HepG2 (cell line): ENCODE measurements around the gene OR5V1. TPM values are rescaled to one million over a fixed set of nuclear protein-coding genes. Genes with fewer than 3 reads are reported as not detected.

Source experiments
- ATAC-seq: fragments of 200-7000 bp; cut with Tn5 transposase; 3 replicates; pipeline ENCODE4 v1.9.1; 2020; ENCODE audit warnings: mild to moderate bottlenecking, moderate library complexity
- BruUV-seq: library from RNA; stranded (reverse); fragments of 400-500 nt; replicated peaks from 2 replicates; lab custom pipeline; 2021; lab: Mats Ljungman, UMichigan
- CTCF ChIA-PET: fragments of 300-600 bp; formaldehyde crosslinking; extraction: SDS; loops from one replicate; lab custom pipeline; 2021; ENCODE audit warnings: low total read pairs, inconsistent platforms, low intra/inter-chr PET ratio; lab: Yijun Ruan, JAX
- POLR2A ChIA-PET: fragments of 350-600 bp; sonication (Branson Sonifier 250); formaldehyde crosslinking; loops from one replicate; lab custom pipeline; 2020; ENCODE audit warnings: antibody characterized with exemption, inconsistent platforms; lab: Yijun Ruan, JAX
- DNase-seq: peaks from one replicate; pipeline ENCODE4 v3.0.0-alpha.2; 2015; ENCODE audit warnings: low spot score
- FAIRE-seq: peaks from 3 replicates; lab custom pipeline; 2011; peaks lifted over from hg19 to GRCh38; lab: Jason Lieb, UNC
- H2AFZ ChIP-seq: one replicate; pipeline ENCODE4 v1.6.1; 2011; ENCODE audit warnings: low read length, inconsistent platforms
- H3K27ac ChIP-seq: fragments of 300-600 bp; 3 replicates; pipeline ENCODE4 v1.8.0; 2011; ENCODE audit warnings: mixed run types, mild to moderate bottlenecking, mixed read lengths, low read length, inconsistent platforms; ENCODE audit not compliant: insufficient read depth; ENCODE audit errors: extremely low read length
- H3K27me3 ChIP-seq, 2 experiments: fragments of 200-600 bp in 1 of 2; 2 replicates in 1 of 2; 3 replicates in 1 of 2; pipeline versions ENCODE4 v1.6.0 to v1.8.0; 2011; ENCODE audit warnings: low read length in 2 of 2, mild to moderate bottlenecking in 2 of 2, moderate library complexity in 2 of 2, inconsistent platforms in 1 of 2; ENCODE audit not compliant: insufficient read depth in 2 of 2, control insufficient read depth in 1 of 2
- H3K36me3 ChIP-seq, 2 experiments: fragments of 200-600 bp in 1 of 2; replicated peaks in 1 of 2; 2 replicates in 1 of 2; 3 replicates in 1 of 2; pipeline versions ENCODE4 v1.5.1 to v1.8.0; 2011; ENCODE audit warnings: low read length in 2 of 2, inconsistent platforms in 1 of 2; ENCODE audit not compliant: insufficient read depth in 2 of 2, control insufficient read depth in 1 of 2
- H3K4me1 ChIP-seq: 2 replicates; pipeline ENCODE4 v1.5.1; 2012; ENCODE audit warnings: low read length, inconsistent platforms; ENCODE audit not compliant: insufficient read depth
- H3K4me2 ChIP-seq: 2 replicates; pipeline ENCODE4 v1.6.0; 2011; ENCODE audit warnings: low read depth, low read length, inconsistent platforms
- H3K4me3 ChIP-seq, 3 experiments: fragments of 200-600 bp in 1 of 3; sonication (generic), shearing (Covaris generic) in 1 of 3; replicated peaks in 1 of 3; 2 replicates each; pipeline ENCODE4 v1.5.1; 2011 to 2016; ENCODE audit warnings: low read length in 3 of 3, inconsistent platforms in 2 of 3, low read depth in 2 of 3, mild to moderate bottlenecking in 2 of 3, control low read depth in 1 of 3, mixed read lengths in 1 of 3; ENCODE audit not compliant: insufficient read depth in 1 of 3
- H3K79me2 ChIP-seq: one replicate; pipeline ENCODE4 v1.6.1; 2011; ENCODE audit warnings: low read length, inconsistent platforms; ENCODE audit not compliant: insufficient read depth
- H3K9ac ChIP-seq: 2 replicates; pipeline ENCODE4 v1.6.0; 2011; ENCODE audit warnings: mild to moderate bottlenecking, low read depth, low read length, inconsistent platforms; ENCODE audit not compliant: insufficient read depth
- H3K9me3 ChIP-seq: 2 replicates; pipeline ENCODE4 v1.5.1; 2012; ENCODE audit warnings: mild to moderate bottlenecking, low read length
- H4K20me1 ChIP-seq: 2 replicates; pipeline ENCODE4 v1.6.0; 2011; ENCODE audit warnings: inconsistent platforms, mild to moderate bottlenecking, low read length, moderate library complexity; ENCODE audit not compliant: insufficient read depth
- ATF7 ChIP-seq, 2 experiments: fragments of 450-650 bp in 1 of 2; sonication (generic) in 1 of 2; formaldehyde crosslinking in 1 of 2; IDR thresholded peaks; 2 replicates each; pipeline versions ENCODE4 v1.4.0 to v1.6.1; 2016 to 2020; ENCODE audit warnings: antibody characterized with exemption in 1 of 2, mild to moderate bottlenecking in 1 of 2, missing genetic modification reagents in 1 of 2
- DNMT1 ChIP-seq: sonication (generic); formaldehyde crosslinking; IDR thresholded peaks from 2 replicates; pipeline ENCODE4 v1.5.1; 2020; ENCODE audit warnings: mild to moderate bottlenecking, missing genetic modification reagents
- NAIF1 ChIP-seq: sonication (generic); formaldehyde crosslinking; IDR thresholded peaks from 2 replicates; pipeline ENCODE4 v1.5.0; 2020; ENCODE audit warnings: mild to moderate bottlenecking, missing genetic modification reagents, borderline replicate concordance
- ZBTB3 ChIP-seq: sonication (generic); formaldehyde crosslinking; IDR thresholded peaks from 2 replicates; pipeline ENCODE4 v1.4.0; 2020; ENCODE audit warnings: low read depth, mild to moderate bottlenecking, moderate library complexity, missing genetic modification reagents, borderline replicate concordance
- ZFY ChIP-seq: sonication (generic); formaldehyde crosslinking; IDR thresholded peaks from 2 replicates; pipeline ENCODE4 v1.4.0; 2020; ENCODE audit warnings: missing genetic modification reagents
- ZNF484 ChIP-seq: sonication (generic); formaldehyde crosslinking; IDR thresholded peaks from 2 replicates; pipeline ENCODE4 v1.5.1; 2020; ENCODE audit warnings: mild to moderate bottlenecking, low read depth, missing genetic modification reagents, borderline replicate concordance
- WGBS: methylation state at CpG from one replicate; pipeline ENCODE4 v1.1.6; 2017; ENCODE audit warnings: low lambda C conversion rate; 5-methylcytosine and 5-hydroxymethylcytosine counted together
- in situ Hi-C: cut with HindIII; loops from 2 replicates; pipeline ENCODE4 v1.10.0; 2017; ENCODE audit warnings: low pct_unique_long_range_greater_than_20kb; ENCODE audit not compliant: extremely low pct_ligation_motif_present
- intact Hi-C: fragments of 100-400 bp; cut with micrococcal nuclease; formaldehyde crosslinking; loops from one replicate; pipeline ENCODE4 v1.10.0; 2022; ENCODE audit not compliant: unreplicated experiment
- polyA plus RNA-seq, 8 experiments: library from polyadenylated mRNA; depleted of rRNA in 3 of 8; stranded (reverse) in 7 of 8; unstranded in 1 of 8; fragments of >200 nt; fragmentation: Illumina TruSeq in 4 of 8; extraction: Trizol in 4 of 8; gene quantifications; 2 replicates each; pipeline versions ENCODE4 v1.2.1 to v1.2.3, GENCODE V29; 2011 to 2016; ENCODE audit warnings: low read depth in 4 of 8, missing spikeins in 1 of 8, mixed read lengths in 1 of 8; ENCODE audit not compliant: insufficient read depth in 1 of 8
- total RNA-seq, 5 experiments: library from RNA; depleted of rRNA; stranded (reverse); fragments of >200 nt; fragmentation: Illumina TruSeq; extraction: Trizol; gene quantifications; 2 replicates each; pipeline ENCODE4 v1.2.3, GENCODE V29; 2016; ENCODE audit warnings: low read depth in 1 of 5
- TF ChIP-seq, protein P1 (sequence below): sonication (generic); formaldehyde crosslinking; IDR thresholded peaks from 2 replicates; pipeline ENCODE4 v1.5.0; 2020; ENCODE audit warnings: mild to moderate bottlenecking, missing genetic modification reagents
- TF ChIP-seq, protein P2 (sequence below): sonication (generic); formaldehyde crosslinking; IDR thresholded peaks from 2 replicates; pipeline ENCODE4 v1.5.0; 2020; ENCODE audit warnings: mild to moderate bottlenecking, missing genetic modification reagents
- TF ChIP-seq, protein P3 (sequence below): sonication (generic); formaldehyde crosslinking; IDR thresholded peaks from 2 replicates; pipeline ENCODE4 v1.5.1; 2020; ENCODE audit warnings: mild to moderate bottlenecking, missing genetic modification reagents, borderline replicate concordance

Gene OR5V1
- total and polyA plus RNA-seq, 2 of the 13 experiments (the other 11 are each of a cell fraction or from before 2014, with no cell fraction given) = not detected

DNA sequence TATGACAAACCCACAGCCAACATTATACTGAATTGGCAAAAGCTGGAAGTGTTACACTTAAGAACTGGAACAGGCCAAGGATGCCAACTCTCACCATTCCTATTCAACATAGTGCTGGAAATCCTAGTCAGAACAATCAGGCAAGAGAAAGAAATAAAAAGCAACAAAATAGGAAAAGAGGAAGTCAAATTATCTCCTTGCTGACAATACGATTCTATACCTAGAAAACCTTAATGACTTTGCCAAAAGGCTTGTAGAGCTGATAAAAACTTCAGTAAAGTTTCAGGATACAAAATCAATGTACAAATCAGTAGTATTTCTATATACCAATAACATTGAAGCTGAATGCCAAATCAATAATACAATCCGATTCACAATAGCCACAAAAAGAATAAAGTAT lies 32.4 kb downstream of the OR5V1 start:
- no peaks in the 10 kb centered on the region for H3K4me1 ChIP-seq
- ATAC-seq (no peak), FAIRE-seq (no peak), DNase-seq (no peak)
- 2% methylated on average over 2 of the region's 2 CpGs for WGBS
- H3K9ac ChIP-seq = no peak overlapping the region
- in situ Hi-C loops = no loop called here
- H3K4me3 ChIP-seq = no peak overlapping the region
- no peaks in the 10 kb centered on the region for H3K79me2 ChIP-seq
- no peak overlapping the region for H3K27ac ChIP-seq
- no peak for TF ChIP-seq ZBTB3
- TF ChIP-seq, protein P1, sequence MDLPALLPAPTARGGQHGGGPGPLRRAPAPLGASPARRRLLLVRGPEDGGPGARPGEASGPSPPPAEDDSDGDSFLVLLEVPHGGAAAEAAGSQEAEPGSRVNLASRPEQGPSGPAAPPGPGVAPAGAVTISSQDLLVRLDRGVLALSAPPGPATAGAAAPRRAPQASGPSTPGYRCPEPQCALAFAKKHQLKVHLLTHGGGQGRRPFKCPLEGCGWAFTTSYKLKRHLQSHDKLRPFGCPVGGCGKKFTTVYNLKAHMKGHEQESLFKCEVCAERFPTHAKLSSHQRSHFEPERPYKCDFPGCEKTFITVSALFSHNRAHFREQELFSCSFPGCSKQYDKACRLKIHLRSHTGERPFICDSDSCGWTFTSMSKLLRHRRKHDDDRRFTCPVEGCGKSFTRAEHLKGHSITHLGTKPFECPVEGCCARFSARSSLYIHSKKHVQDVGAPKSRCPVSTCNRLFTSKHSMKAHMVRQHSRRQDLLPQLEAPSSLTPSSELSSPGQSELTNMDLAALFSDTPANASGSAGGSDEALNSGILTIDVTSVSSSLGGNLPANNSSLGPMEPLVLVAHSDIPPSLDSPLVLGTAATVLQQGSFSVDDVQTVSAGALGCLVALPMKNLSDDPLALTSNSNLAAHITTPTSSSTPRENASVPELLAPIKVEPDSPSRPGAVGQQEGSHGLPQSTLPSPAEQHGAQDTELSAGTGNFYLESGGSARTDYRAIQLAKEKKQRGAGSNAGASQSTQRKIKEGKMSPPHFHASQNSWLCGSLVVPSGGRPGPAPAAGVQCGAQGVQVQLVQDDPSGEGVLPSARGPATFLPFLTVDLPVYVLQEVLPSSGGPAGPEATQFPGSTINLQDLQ = no peak
- no peak for TF ChIP-seq ZNF484 (CRISPR knock-in tag)
- TF ChIP-seq, protein P2, sequence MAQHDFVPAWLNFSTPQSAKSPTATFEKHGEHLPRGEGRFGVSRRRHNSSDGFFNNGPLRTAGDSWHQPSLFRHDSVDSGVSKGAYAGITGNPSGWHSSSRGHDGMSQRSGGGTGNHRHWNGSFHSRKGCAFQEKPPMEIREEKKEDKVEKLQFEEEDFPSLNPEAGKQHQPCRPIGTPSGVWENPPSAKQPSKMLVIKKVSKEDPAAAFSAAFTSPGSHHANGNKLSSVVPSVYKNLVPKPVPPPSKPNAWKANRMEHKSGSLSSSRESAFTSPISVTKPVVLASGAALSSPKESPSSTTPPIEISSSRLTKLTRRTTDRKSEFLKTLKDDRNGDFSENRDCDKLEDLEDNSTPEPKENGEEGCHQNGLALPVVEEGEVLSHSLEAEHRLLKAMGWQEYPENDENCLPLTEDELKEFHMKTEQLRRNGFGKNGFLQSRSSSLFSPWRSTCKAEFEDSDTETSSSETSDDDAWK (CRISPR knock-in tag) = no peak
- no TSS peak for BruUV-seq
- H2AFZ ChIP-seq = no peak overlapping the region
- ChIA-PET POLR2A (no interaction called here), CTCF (no interaction called here)
- H3K9me3 ChIP-seq = no peaks in the 10 kb centered on the region
- intact Hi-C loops = no loop called here
- H3K27me3 ChIP-seq = no peaks in the 10 kb centered on the region; a peak in 1 of 5 replicates
- H4K20me1 ChIP-seq = no peaks in the 10 kb centered on the region
- H3K4me2 ChIP-seq = no peak overlapping the region
- no peaks in the 10 kb centered on the region for H3K36me3 ChIP-seq

DNA sequence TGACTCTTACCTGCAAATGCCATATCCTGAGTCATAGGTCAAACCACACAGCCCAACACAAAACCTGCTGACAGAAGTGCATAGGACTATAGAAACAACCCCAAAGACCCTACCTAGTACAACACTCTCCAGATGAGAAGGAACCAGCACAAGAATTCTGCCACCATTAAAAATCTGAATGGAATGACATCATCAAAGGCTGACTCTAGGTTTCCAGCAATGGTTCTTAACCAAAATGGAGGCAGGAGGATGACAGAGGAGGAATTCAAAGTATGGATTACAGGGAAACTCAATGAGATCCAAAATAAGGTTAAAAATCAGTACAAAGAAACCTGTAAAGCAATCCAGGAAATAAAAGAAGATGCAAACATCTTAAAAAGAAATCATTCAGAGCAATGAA lies 36.0 kb downstream of the OR5V1 start:
- Histone ChIP-seq H3K27ac (no peak overlapping the region), H3K79me2 (no peaks in the 10 kb centered on the region), H3K9ac (no peak overlapping the region), H4K20me1 (no peaks in the 10 kb centered on the region), H3K27me3 (no peaks in the 10 kb centered on the region), H3K9me3 (no peaks in the 10 kb centered on the region), H3K36me3 (no peaks in the 10 kb centered on the region), H3K4me3 (no peak overlapping the region), H2AFZ (no peak overlapping the region), H3K4me1 (no peaks in the 10 kb centered on the region), H3K4me2 (no peak overlapping the region)
- no TSS peak for BruUV-seq
- POLR2A ChIA-PET = no interaction called here
- FAIRE-seq = no peak
- intact Hi-C loops = no loop called here
- CTCF ChIA-PET = no interaction called here
- in situ Hi-C loops = no loop called here
- no peak for ATAC-seq
- no peak for DNase-seq
- TF ChIP-seq DNMT1 (no peak), ZFY (CRISPR knock-in tag) (no peak), NAIF1 (CRISPR knock-in tag) (no peak), ATF7 (IDR thresholded peaks at IDR 0.05) (peak; percentile 93), ATF7 (CRISPR knock-in tag; IDR thresholded peaks at IDR 0.05) (no peak)
- TF ChIP-seq, protein P3, sequence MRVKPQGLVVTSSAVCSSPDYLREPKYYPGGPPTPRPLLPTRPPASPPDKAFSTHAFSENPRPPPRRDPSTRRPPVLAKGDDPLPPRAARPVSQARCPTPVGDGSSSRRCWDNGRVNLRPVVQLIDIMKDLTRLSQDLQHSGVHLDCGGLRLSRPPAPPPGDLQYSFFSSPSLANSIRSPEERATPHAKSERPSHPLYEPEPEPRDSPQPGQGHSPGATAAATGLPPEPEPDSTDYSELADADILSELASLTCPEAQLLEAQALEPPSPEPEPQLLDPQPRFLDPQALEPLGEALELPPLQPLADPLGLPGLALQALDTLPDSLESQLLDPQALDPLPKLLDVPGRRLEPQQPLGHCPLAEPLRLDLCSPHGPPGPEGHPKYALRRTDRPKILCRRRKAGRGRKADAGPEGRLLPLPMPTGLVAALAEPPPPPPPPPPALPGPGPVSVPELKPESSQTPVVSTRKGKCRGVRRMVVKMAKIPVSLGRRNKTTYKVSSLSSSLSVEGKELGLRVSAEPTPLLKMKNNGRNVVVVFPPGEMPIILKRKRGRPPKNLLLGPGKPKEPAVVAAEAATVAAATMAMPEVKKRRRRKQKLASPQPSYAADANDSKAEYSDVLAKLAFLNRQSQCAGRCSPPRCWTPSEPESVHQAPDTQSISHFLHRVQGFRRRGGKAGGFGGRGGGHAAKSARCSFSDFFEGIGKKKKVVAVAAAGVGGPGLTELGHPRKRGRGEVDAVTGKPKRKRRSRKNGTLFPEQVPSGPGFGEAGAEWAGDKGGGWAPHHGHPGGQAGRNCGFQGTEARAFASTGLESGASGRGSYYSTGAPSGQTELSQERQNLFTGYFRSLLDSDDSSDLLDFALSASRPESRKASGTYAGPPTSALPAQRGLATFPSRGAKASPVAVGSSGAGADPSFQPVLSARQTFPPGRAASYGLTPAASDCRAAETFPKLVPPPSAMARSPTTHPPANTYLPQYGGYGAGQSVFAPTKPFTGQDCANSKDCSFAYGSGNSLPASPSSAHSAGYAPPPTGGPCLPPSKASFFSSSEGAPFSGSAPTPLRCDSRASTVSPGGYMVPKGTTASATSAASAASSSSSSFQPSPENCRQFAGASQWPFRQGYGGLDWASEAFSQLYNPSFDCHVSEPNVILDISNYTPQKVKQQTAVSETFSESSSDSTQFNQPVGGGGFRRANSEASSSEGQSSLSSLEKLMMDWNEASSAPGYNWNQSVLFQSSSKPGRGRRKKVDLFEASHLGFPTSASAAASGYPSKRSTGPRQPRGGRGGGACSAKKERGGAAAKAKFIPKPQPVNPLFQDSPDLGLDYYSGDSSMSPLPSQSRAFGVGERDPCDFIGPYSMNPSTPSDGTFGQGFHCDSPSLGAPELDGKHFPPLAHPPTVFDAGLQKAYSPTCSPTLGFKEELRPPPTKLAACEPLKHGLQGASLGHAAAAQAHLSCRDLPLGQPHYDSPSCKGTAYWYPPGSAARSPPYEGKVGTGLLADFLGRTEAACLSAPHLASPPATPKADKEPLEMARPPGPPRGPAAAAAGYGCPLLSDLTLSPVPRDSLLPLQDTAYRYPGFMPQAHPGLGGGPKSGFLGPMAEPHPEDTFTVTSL (CRISPR knock-in tag) = no peak
